NCI-H1417 treated with DMSO at 0.1 percent for 48 hours (cell line): ENCODE results near the gene MUC7.
"Not testable (repeated sequence)": the region's sequence is repeated elsewhere in the genome, so short reads cannot be mapped to it uniquely, and the experiment has no call there.

Experiments used
- DNase-seq: peaks from one replicate; lab custom pipeline; 2025; lab: John Stamatoyannopoulos, UW

MUC7 gene

GRCh38 chr4:70471897-70472296, at the start of gene MUC7:
TSS of gene MUC7 (plus strand) at chr4:70472197. CDS start at chr4:70474022, 1,825 bp downstream.
- DNase-seq = no peak

GRCh38 chr4:70425306-70425705, 46.7 kb upstream of the MUC7 start:
- DNase-seq = no peak

- no peak for DNase-seq
Measured at GRCh38 chr4:70426789-70427188, 45.2 kb upstream of the MUC7 start.

- no peak for DNase-seq
Measured at GRCh38 chr4:70437197-70437596, 34.8 kb upstream of the MUC7 start.

GRCh38 chr4:70442474-70442873, 29.5 kb upstream of the MUC7 start:
- no peak for DNase-seq

DNA sequence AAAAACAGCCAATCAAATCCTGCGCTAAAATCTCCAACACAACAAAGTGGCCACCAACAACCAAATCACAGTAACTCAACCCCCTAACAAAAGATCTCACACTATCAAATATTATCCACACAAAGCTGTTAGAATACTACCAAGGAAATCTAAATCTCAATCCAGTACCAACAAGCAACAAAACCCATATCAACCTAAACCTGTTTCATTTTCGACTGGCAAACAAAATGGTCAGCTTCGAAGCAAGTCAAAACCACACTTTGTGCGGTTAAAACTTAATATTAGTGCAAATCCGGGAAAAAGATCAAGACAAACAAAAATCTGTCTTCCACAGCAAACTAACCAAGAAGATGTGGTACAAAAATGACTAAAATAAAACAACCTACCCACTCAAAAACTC, 28.7 kb upstream of the MUC7 start:
- no peak for DNase-seq

DNA sequence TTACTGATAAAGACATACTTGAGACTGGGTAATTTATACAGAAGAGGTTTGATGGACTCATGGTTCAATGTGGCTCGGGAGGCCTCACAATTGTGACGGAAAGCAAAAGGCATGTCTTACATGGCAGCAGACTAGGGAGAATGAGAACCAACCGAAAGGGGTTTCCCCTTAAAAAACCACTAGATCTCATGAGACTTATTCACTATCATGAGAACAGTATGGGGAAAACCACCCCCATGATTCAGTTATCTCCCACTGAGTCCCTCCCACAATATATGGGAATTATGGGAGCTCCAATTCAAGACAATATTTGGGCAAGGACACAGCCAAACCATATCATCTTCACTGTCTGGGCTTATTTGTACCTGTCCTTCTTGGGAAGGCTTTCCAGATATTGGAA, 22.8 kb upstream of the MUC7 start:
- no peak for DNase-seq

- DNase-seq = no peak
Measured at GRCh38 chr4:70452946-70453345, 19.1 kb upstream of the MUC7 start.

DNA sequence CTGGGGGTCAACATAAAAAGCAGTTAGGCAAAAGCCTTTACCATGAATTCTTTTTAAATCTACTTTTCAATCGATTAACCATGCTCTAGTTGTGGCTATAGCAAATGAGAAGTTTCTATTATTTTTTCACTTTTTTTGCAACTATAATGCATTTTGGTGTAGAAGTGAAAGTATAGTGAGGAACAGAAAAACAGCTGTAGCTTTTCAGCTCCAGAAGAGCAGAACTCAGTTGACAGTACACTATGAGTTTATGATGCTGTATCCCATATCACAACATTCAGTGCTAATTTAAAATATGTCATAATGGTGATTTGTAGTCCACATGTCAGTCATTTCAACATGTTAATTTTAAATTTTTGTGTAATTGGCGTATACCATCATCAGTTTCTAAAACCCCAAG, 8.7 kb upstream of the MUC7 start:
- no peak for DNase-seq

GRCh38 chr4:70473679-70474078, 1.7 kb downstream of the MUC7 start:
- no peak for DNase-seq

DNA sequence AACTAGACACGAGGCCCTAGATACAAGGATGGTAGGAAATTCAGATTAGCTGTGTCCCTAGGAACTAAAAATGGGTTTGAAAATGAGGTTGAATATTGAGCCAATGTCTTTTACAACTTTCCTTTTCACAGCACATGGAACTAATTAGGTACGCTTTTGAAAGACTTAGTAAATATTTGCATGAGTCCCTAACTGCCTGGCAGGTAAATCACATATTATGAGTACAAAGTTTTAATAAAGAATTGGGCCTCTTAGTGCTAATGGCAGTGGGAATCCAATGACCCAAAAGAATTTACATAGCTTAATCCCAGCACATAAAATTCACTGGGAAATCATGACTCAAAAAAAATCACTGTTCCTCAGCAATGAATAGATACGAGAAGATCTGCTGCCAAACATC, 16.8 kb downstream of the MUC7 start:
- no peak for DNase-seq

GRCh38 chr4:70496231-70496630, 24.2 kb downstream of the MUC7 start:
- no peak for DNase-seq

DNA sequence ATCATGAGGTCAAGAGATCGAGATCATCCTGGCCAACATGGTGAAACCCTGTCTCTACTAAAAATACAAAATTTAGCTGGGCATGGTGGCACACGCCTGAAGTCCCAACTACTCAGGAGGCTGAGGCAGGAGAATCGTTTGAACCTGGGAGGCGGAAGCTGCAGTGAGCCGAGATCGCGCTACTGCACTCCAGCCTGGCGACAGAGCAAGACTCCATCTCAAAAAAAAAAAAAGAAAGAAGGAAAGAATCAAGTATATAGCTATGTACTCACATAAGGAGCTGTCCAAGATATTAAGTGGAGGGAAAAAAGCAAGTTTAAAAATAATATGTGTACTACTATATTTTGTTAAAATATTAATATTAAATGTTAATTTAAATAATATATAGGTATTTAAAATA, 29.8 kb downstream of the MUC7 start:
- not testable (repeated sequence) for DNase-seq

DNA sequence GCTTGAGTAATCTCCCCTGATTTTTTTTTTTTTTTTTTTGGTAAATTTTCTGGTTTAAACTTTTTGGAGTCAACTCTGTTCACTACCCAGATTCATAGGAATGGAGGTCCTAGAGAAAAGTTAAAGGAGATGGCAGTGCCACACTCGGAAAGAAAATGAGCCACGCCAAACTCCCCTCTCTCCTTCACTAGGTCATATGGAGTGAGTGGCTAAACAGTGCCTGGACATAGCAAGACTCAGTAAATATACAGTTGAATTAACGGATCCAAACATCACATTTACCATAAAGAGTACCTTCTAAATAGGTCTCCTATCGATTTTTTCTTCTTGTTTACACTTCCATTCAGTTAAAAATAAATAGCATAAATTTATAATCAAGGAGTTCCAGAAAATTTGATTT, 32.7 kb downstream of the MUC7 start:
- DNase-seq = no peak

- no peak for DNase-seq
Measured at GRCh38 chr4:70505151-70505748, 33.3 kb downstream of the MUC7 start.

- no peak for DNase-seq
Measured at GRCh38 chr4:70508801-70509200, 36.8 kb downstream of the MUC7 start.

- DNase-seq = no peak
Measured at GRCh38 chr4:70511365-70511764, 39.4 kb downstream of the MUC7 start.

DNA sequence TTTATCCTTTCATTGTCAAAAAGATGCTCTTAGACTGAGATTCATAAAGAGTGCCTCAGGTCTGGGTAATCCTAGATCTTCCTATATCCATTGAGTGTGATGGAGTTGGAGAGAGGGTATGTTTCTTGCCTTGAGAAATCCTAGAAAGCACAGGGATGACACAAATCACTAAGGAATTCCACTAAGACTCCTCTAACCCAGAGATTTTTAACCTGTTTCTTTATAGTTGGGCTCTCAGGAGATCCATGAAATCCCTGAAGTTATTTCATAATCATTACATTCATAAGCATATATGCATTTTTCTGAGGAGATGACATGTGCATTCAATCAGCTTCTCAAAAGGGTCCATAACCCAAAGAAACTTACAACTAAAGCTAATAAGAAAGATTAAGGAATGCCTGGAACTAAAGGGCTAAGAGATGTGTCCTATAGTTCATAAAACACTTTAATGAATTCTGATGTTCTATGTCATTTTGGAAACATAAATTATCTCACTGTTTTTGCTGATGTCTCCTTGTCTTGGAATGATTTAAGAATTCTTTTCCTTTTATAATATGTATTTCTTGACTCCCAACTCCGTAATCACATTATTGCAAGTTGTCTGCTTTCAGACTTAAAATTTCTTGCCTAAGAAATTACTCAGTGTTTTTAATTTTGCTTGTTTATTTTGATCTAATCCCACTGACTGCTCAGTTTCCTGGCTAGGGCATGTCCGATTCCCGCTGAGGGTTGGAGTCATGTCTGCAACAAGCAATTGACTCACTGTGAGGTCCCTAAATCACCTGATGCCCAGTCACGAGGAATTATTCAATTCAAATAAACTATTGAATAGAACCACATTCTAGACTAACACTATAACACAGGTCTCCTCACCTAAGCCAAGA, 43.6 kb downstream of the MUC7 start:
- DNase-seq = no peak

GRCh38 chr4:70518269-70518668, 46.3 kb downstream of the MUC7 start, which contains the start of gene AMTN:
TSS of gene AMTN (plus strand) at chr4:70518569. CDS start at chr4:70518778, 209 bp downstream.
- DNase-seq = no peak

GRCh38 chr4:70518716-70519115, 46.7 kb downstream of the MUC7 start:
- peak; percentile 25 for DNase-seq

- DNase-seq = no peak
Measured at GRCh38 chr4:70522626-70523025, 50.6 kb downstream of the MUC7 start.

- no peak for DNase-seq
Measured at GRCh38 chr4:70530997-70531396, 59.0 kb downstream of the MUC7 start.

GRCh38 chr4:70531981-70532380, 60.0 kb downstream of the MUC7 start:
- DNase-seq = no peak
